Measurements from ENCODE around the gene TRMT2B.

- TF ChIP-seq CTCF (IDR thresholded peaks at IDR 0.05) = no peak
- no peak for TF ChIP-seq POLR2A (IDR thresholded peaks at IDR 0.05)
Observed at GRCh38 chrX:101028562-101028961, 23.3 kb downstream of the TRMT2B start.
